PC-3 (cell line): Measurements from ENCODE around the gene METTL27. TPM values are rescaled to one million over a fixed set of nuclear protein-coding genes. Genes with fewer than 3 reads are reported as not detected.
"Not testable (repeated sequence)": the region's sequence is repeated elsewhere in the genome, so short reads cannot be mapped to it uniquely, and the experiment has no call there.

ENCODE experiments used
- ATAC-seq: fragments of 200-7000 bp; cut with Tn5 transposase; 2 replicates; pipeline ENCODE4 v1.9.1; 2020; ENCODE audit warnings: mild to moderate bottlenecking, moderate library complexity
- BruUV-seq: library from RNA; stranded (reverse); fragments of 400-500 nt; replicated peaks from 2 replicates; lab custom pipeline; 2021; lab: Mats Ljungman, UMichigan
- CTCF ChIA-PET: fragments of 300-600 bp; sonication (Branson Sonifier 250); formaldehyde crosslinking; loops from one replicate; lab custom pipeline; 2022; ENCODE audit warnings: antibody characterized with exemption; lab: Charles Lee
- POLR2A ChIA-PET: fragments of 300-600 bp; sonication (Branson Sonifier 250); formaldehyde crosslinking; loops from one replicate; lab custom pipeline; 2022; ENCODE audit warnings: antibody characterized with exemption; ENCODE audit not compliant: unreplicated experiment; lab: Charles Lee
- DNase-seq: peaks from one replicate; pipeline ENCODE4 v3.0.0-alpha.2; 2015
- H2AFZ ChIP-seq: fragments of 300-600 bp; sonication (generic); 2 replicates; pipeline ENCODE4 v1.6.0; 2016; ENCODE audit warnings: antibody characterized with exemption, low read length
- H3F3A ChIP-seq: fragments of 300-600 bp; sonication (generic); one replicate; pipeline ENCODE4 v1.6.0; 2017; ENCODE audit warnings: antibody characterized with exemption, low read length, control low read depth, mild to moderate bottlenecking; ENCODE audit not compliant: unreplicated experiment
- H3K27ac ChIP-seq: fragments of 300-600 bp; sonication (generic); 2 replicates; pipeline ENCODE4 v1.5.1; 2016; ENCODE audit warnings: mild to moderate bottlenecking, low read length
- H3K27me3 ChIP-seq: fragments of 300-600 bp; sonication (generic); 2 replicates; pipeline ENCODE4 v1.6.1; 2016; ENCODE audit warnings: low read length, mixed read lengths
- H3K36me3 ChIP-seq: fragments of 300-600 bp; sonication (generic); 2 replicates; pipeline ENCODE4 v1.6.1; 2016; ENCODE audit warnings: low read depth, mixed run types, low read length, mixed read lengths
- H3K4me1 ChIP-seq: fragments of 300-600 bp; sonication (generic); 2 replicates; pipeline ENCODE4 v1.5.1; 2016; ENCODE audit warnings: low read length; ENCODE audit not compliant: insufficient read depth
- H3K4me2 ChIP-seq: fragments of 300-600 bp; sonication (generic); 2 replicates; pipeline ENCODE4 v1.6.0; 2016; ENCODE audit warnings: low read length
- H3K4me3 ChIP-seq: fragments of 300-600 bp; sonication (generic); 2 replicates; pipeline ENCODE4 v1.5.1; 2016; ENCODE audit warnings: mild to moderate bottlenecking, low read length, mixed read lengths
- H3K79me2 ChIP-seq: fragments of 300-600 bp; sonication (generic); 2 replicates; pipeline ENCODE4 v1.6.1; 2017; ENCODE audit warnings: low read length, mixed read lengths
- H3K9ac ChIP-seq: fragments of 300-600 bp; sonication (generic); 2 replicates; pipeline ENCODE4 v1.6.0; 2016; ENCODE audit warnings: mild to moderate bottlenecking, low read length
- H3K9me2 ChIP-seq: fragments of 300-600 bp; sonication (generic); replicated peaks from 2 replicates; pipeline ENCODE4 v1.6.1; 2016; ENCODE audit warnings: mixed run types, low read length, mixed read lengths
- H3K9me3 ChIP-seq: fragments of 300-600 bp; sonication (generic); 2 replicates; pipeline ENCODE4 v1.6.1; 2016; ENCODE audit warnings: low read length, mixed read lengths
- H4K20me1 ChIP-seq: fragments of 300-600 bp; sonication (generic); 2 replicates; pipeline ENCODE4 v1.6.1; 2016; ENCODE audit warnings: low read length, mixed read lengths
- EZH2 ChIP-seq: fragments of 300-600 bp; sonication (generic); IDR thresholded peaks from one replicate; pipeline ENCODE4 v1.6.1; 2017; ENCODE audit warnings: antibody characterized with exemption, mild to moderate bottlenecking, low read length; ENCODE audit not compliant: unreplicated experiment
- EZH2phosphoT487 ChIP-seq: fragments of 300-600 bp; sonication (generic); IDR thresholded peaks from 2 replicates; pipeline ENCODE4 v1.6.1; 2018; ENCODE audit warnings: mild to moderate bottlenecking, antibody characterized with exemption, low read length, borderline replicate concordance
- intact Hi-C: fragments of 100-400 bp; cut with micrococcal nuclease; formaldehyde crosslinking; loops from 2 replicates; pipeline ENCODE4 v1.9.0; 2023
- total RNA-seq: library from RNA; depleted of rRNA; stranded (reverse); fragments of >200 nt; gene quantifications from 2 replicates; pipeline ENCODE4 v1.2.3, GENCODE V29; 2014
- TF ChIP-seq, protein P1 (sequence below): fragments of 300-600 bp; sonication (generic); conservative IDR thresholded peaks from 2 replicates; pipeline ENCODE4 v1.5.1; 2017; ENCODE audit warnings: antibody characterized with exemption, low read depth, mild to moderate bottlenecking, low read length

METTL27 gene
- total RNA-seq, 1 experiment from 2014 or later = 3.3 TPM

GRCh38 chr7:73839743-73840714 lies 2.3 kb downstream of the METTL27 start:
- H3K79me2 ChIP-seq = 0 out of 2 replicates have a peak, but pooled peaks cover 7% of the 10 kb centered on the region
- CTCF ChIA-PET = no interaction called here
- no peak overlapping the region for H3K4me3 ChIP-seq
- no peak overlapping the region for H2AFZ ChIP-seq
- DNase-seq = no peak
- POLR2A ChIA-PET = no interaction called here
- H3K4me1 ChIP-seq = peaks cover 10% of the 10 kb centered on the region; the same call in 1 of the 2 replicates
- BruUV-seq = no TSS peak
- no peak overlapping the region for H3K9ac ChIP-seq
- H3K9me2 ChIP-seq = no peaks in the 10 kb centered on the region
- H4K20me1 ChIP-seq = no peaks in the 10 kb centered on the region
- intact Hi-C loops = no loop called here
- no peak overlapping the region for H3K4me2 ChIP-seq
- H3K9me3 ChIP-seq = no peaks in the 10 kb centered on the region
- no peaks in the 10 kb centered on the region for H3K27me3 ChIP-seq
- no peaks in the 10 kb centered on the region for H3K36me3 ChIP-seq
- ATAC-seq = no peak
- TF ChIP-seq, protein P1, sequence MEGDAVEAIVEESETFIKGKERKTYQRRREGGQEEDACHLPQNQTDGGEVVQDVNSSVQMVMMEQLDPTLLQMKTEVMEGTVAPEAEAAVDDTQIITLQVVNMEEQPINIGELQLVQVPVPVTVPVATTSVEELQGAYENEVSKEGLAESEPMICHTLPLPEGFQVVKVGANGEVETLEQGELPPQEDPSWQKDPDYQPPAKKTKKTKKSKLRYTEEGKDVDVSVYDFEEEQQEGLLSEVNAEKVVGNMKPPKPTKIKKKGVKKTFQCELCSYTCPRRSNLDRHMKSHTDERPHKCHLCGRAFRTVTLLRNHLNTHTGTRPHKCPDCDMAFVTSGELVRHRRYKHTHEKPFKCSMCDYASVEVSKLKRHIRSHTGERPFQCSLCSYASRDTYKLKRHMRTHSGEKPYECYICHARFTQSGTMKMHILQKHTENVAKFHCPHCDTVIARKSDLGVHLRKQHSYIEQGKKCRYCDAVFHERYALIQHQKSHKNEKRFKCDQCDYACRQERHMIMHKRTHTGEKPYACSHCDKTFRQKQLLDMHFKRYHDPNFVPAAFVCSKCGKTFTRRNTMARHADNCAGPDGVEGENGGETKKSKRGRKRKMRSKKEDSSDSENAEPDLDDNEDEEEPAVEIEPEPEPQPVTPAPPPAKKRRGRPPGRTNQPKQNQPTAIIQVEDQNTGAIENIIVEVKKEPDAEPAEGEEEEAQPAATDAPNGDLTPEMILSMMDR = no peak
- TF ChIP-seq EZH2 = no peak
- TF ChIP-seq EZH2phosphoT487 = no peak
- H3K27ac ChIP-seq = no peak overlapping the region
- no peaks in the 10 kb centered on the region for H3F3A ChIP-seq

DNA sequence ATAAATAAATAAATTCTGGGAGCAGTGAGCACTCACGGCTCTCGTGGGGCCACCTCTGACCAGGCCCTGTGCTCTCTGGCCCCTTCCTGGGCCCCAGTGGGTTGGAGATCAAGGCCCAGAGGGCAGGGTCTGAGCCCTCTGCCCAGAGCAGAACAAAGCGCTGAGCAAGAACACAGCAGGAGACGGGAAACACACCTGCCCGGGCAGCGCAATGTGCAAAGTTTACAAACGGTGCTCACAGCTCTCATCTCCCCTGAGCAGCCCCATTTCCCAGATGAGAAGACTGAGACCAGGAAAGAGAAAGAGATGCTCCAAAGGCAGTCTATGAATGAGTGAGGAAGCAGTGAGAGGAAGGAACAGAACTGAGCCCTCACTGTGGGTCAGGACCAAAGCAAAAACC lies 3.0 kb downstream of the METTL27 start:
- TF ChIP-seq EZH2 (no peak), EZH2phosphoT487 (no peak)
- TF ChIP-seq, protein P1 = no peak
- H3K4me3 ChIP-seq = no peak overlapping the region
- no peak overlapping the region for H3K27ac ChIP-seq
- ATAC-seq = no peak
- H3K36me3 ChIP-seq = no peaks in the 10 kb centered on the region
- H3F3A ChIP-seq = no peaks in the 10 kb centered on the region
- no peaks in the 10 kb centered on the region for H3K9me3 ChIP-seq
- no peak overlapping the region for H3K9ac ChIP-seq
- H3K4me1 ChIP-seq = peaks cover 8% of the 10 kb centered on the region; the same call in 1 of the 2 replicates
- H3K79me2 ChIP-seq = 0 out of 2 replicates have a peak, but pooled peaks cover 7% of the 10 kb centered on the region
- ChIA-PET POLR2A (no interaction called here), CTCF (no interaction called here)
- no peak overlapping the region for H2AFZ ChIP-seq
- intact Hi-C loops = no loop called here
- H3K27me3 ChIP-seq = no peaks in the 10 kb centered on the region
- H3K9me2 ChIP-seq = no peaks in the 10 kb centered on the region
- H4K20me1 ChIP-seq = no peaks in the 10 kb centered on the region
- DNase-seq = no peak
- H3K4me2 ChIP-seq = no peak overlapping the region
- no TSS peak for BruUV-seq

- H3K27me3 ChIP-seq = no peaks in the 10 kb centered on the region
- H3K9me2 ChIP-seq = no peaks in the 10 kb centered on the region
- H3K4me2 ChIP-seq = no peak overlapping the region
- ATAC-seq (no peak), DNase-seq (no peak)
- H3K36me3 ChIP-seq = no peaks in the 10 kb centered on the region
- no TSS peak for BruUV-seq
- no peak overlapping the region for H3K9ac ChIP-seq
- H3K9me3 ChIP-seq = no peaks in the 10 kb centered on the region
- no peaks in the 10 kb centered on the region for H4K20me1 ChIP-seq
- H3F3A ChIP-seq = no peaks in the 10 kb centered on the region
- intact Hi-C loops = no loop called here
- TF ChIP-seq EZH2 = no peak
- TF ChIP-seq EZH2phosphoT487 = no peak
- TF ChIP-seq, protein P1 = no peak
- ChIA-PET CTCF (no interaction called here), POLR2A (no interaction called here)
- H3K4me3 ChIP-seq = no peak overlapping the region
- H2AFZ ChIP-seq = no peak overlapping the region
- H3K79me2 ChIP-seq = 0 out of 2 replicates have a peak, but pooled peaks cover 7% of the 10 kb centered on the region
- no peak overlapping the region for H3K27ac ChIP-seq
- H3K4me1 ChIP-seq = peaks cover 8% of the 10 kb centered on the region; the same call in 1 of the 2 replicates
Observed at GRCh38 chr7:73838642-73839041, 3.7 kb downstream of the METTL27 start.

- H4K20me1 ChIP-seq, H3K9me2 ChIP-seq, BruUV-seq, intact Hi-C loops, H3K4me2 ChIP-seq, DNase-seq, ATAC-seq, CTCF ChIA-PET, H3K36me3 ChIP-seq, H3K9ac ChIP-seq, H3F3A ChIP-seq, H3K27ac ChIP-seq, H3K27me3 ChIP-seq, H3K4me3 ChIP-seq, H2AFZ ChIP-seq, H3K9me3 ChIP-seq: not testable (repeated sequence)
- POLR2A ChIA-PET = interaction anchor here (0.5 to 0.6 kb wide), 3 partner anchors 17 to 168 kb away, joined by 4 to 5 read pairs (median 4); no protein-coding TSS in a partner anchor
- peaks cover 19% of the 10 kb centered on the region for H3K79me2 ChIP-seq
- peaks cover 13% of the 10 kb centered on the region; the same call in 1 of the 2 replicates for H3K4me1 ChIP-seq
Observed at GRCh38 chr7:73837167-73837566, 5.1 kb downstream of the METTL27 start.
